ENCODE data around the gene USH2A.

The USH2A gene

GRCh38 chr1:215891266-215892057 is 531.8 kb downstream of the USH2A start:
- TF ChIP-seq CTCF (IDR thresholded peaks at IDR 0.05): no peak

GRCh38 chr1:215890438-215890837 is 532.8 kb downstream of the USH2A start:
- TF ChIP-seq CTCF (IDR thresholded peaks at IDR 0.05): no peak

- no peak for TF ChIP-seq CTCF (IDR thresholded peaks at IDR 0.05)
Measured at GRCh38 chr1:215889871-215890270, 533.4 kb downstream of the USH2A start.

GRCh38 chr1:215888159-215888558 is 535.1 kb downstream of the USH2A start:
- peak; percentile 38; the same call in 1 of the 2 replicates for TF ChIP-seq CTCF (IDR thresholded peaks at IDR 0.05)

GRCh38 chr1:215887627-215888026 is 535.6 kb downstream of the USH2A start:
- TF ChIP-seq CTCF (IDR thresholded peaks at IDR 0.05): no peak

- TF ChIP-seq CTCF (IDR thresholded peaks at IDR 0.05): no peak
Measured at GRCh38 chr1:215883004-215883403, 540.2 kb downstream of the USH2A start.

- no peak for TF ChIP-seq CTCF (IDR thresholded peaks at IDR 0.05)
Measured at GRCh38 chr1:215878843-215879242, 544.4 kb downstream of the USH2A start.

Measured in LNCAP (cell line).